SK-N-DZ (cell line): ENCODE results near the gene FBXO42.

Source experiments
- DNase-seq: peaks from one replicate; pipeline ENCODE4 v3.0.0-alpha.2; 2015; ENCODE audit warnings: low spot score
- small RNA-seq, 2 experiments: library from RNA; depleted of rRNA; stranded (forward); fragments of <200 nt; gene quantifications; one replicate each; pipeline ENCODE3, GENCODE V24; 2014

The FBXO42 gene

GRCh38 chr1:16205891-16206546 lies 146.3 kb downstream of the FBXO42 start:
- DNase-seq, result no peak

- no peak for DNase-seq
These were observed 147.0 kb downstream of the FBXO42 start for GRCh38 chr1:16205334-16205671.

GRCh38 chr1:16204634-16205333 lies 147.5 kb downstream of the FBXO42 start:
- no peak for DNase-seq

GRCh38 chr1:16204216-16204615 lies 148.1 kb downstream of the FBXO42 start:
- no peak for DNase-seq

GRCh38 chr1:16203550-16203949 lies 148.7 kb downstream of the FBXO42 start:
- DNase-seq, result no peak

- no peak for DNase-seq
These were observed 149.7 kb downstream of the FBXO42 start for GRCh38 chr1:16202281-16203210.

- DNase-seq, result no peak
These were observed 152.6 kb downstream of the FBXO42 start for GRCh38 chr1:16199700-16200099.

GRCh38 chr1:16199157-16199501 lies 153.2 kb downstream of the FBXO42 start:
- DNase-seq, result no peak

- no peak for DNase-seq
These were observed 153.7 kb downstream of the FBXO42 start for GRCh38 chr1:16198444-16199156.

GRCh38 chr1:16196874-16197273 lies 155.4 kb downstream of the FBXO42 start:
- DNase-seq, result no peak

Small RNAs within 50 kb of the gene (small RNA-seq; reads per million reads assigned to genes)
- 0 reads per million in 2 experiments for gene MT1XP1
